Activated CD4-positive, alpha-beta T cell treated with anti-CD3 and anti-CD28 coated beads, Interleukin-2, amount 50 U/mL, for 48 hours (primary cell): ENCODE data around the gene NCKAP5.

Source experiments
- DNase-seq, 2 experiments: peaks; one replicate each; pipeline ENCODE4 v3.0.0-alpha.2; 2020

NCKAP5 gene

GRCh38 chr2:133371286-133371685 is 197.0 kb downstream of the NCKAP5 start:
- DNase-seq = no peak

GRCh38 chr2:133369901-133370658 is 198.2 kb downstream of the NCKAP5 start:
- DNase-seq = no peak

- no peak for DNase-seq
Measured at GRCh38 chr2:133365117-133365516, 203.1 kb downstream of the NCKAP5 start.

- DNase-seq = no peak
Measured at GRCh38 chr2:133364636-133365035, 203.6 kb downstream of the NCKAP5 start.

- no peak for DNase-seq
Measured at GRCh38 chr2:133363884-133364283, 204.4 kb downstream of the NCKAP5 start.

GRCh38 chr2:133362061-133362476 is 206.2 kb downstream of the NCKAP5 start:
- DNase-seq = no peak

GRCh38 chr2:133360882-133361281 is 207.4 kb downstream of the NCKAP5 start:
- DNase-seq = no peak

GRCh38 chr2:133360190-133360589 is 208.1 kb downstream of the NCKAP5 start:
- DNase-seq = no peak

GRCh38 chr2:133352719-133353118 is 215.5 kb downstream of the NCKAP5 start:
- no peak for DNase-seq

GRCh38 chr2:133346654-133347053 is 221.6 kb downstream of the NCKAP5 start:
- no peak for DNase-seq

- no peak for DNase-seq
Measured at GRCh38 chr2:133345638-133346037, 222.6 kb downstream of the NCKAP5 start.

GRCh38 chr2:133344849-133345248 is 223.4 kb downstream of the NCKAP5 start:
- DNase-seq = no peak

- DNase-seq = no peak
Measured at GRCh38 chr2:133343018-133343352, 225.3 kb downstream of the NCKAP5 start.

GRCh38 chr2:133342286-133343017 is 225.8 kb downstream of the NCKAP5 start:
- no peak for DNase-seq

- DNase-seq = no peak
Measured at GRCh38 chr2:133341575-133341974, 226.7 kb downstream of the NCKAP5 start.

- DNase-seq = no peak
Measured at GRCh38 chr2:133338224-133338623, 230.0 kb downstream of the NCKAP5 start.

- no peak for DNase-seq
Measured at GRCh38 chr2:133334923-133335322, 233.3 kb downstream of the NCKAP5 start.

GRCh38 chr2:133333181-133333580 is 235.1 kb downstream of the NCKAP5 start:
- DNase-seq = no peak

GRCh38 chr2:133331436-133331835 is 236.8 kb downstream of the NCKAP5 start:
- no peak for DNase-seq

- no peak for DNase-seq
Measured at GRCh38 chr2:133326652-133327397, 241.4 kb downstream of the NCKAP5 start.

- DNase-seq = no peak
Measured at GRCh38 chr2:133324150-133324561, 244.1 kb downstream of the NCKAP5 start.

GRCh38 chr2:133322909-133323308 is 245.4 kb downstream of the NCKAP5 start:
- DNase-seq = no peak

- DNase-seq = no peak
Measured at GRCh38 chr2:133317178-133317577, 251.1 kb downstream of the NCKAP5 start.

- DNase-seq = no peak
Measured at GRCh38 chr2:133316557-133316956, 251.7 kb downstream of the NCKAP5 start.
